Stimulated activated CD8-positive, alpha-beta memory T cell treated with anti-CD3 and anti-CD28 coated beads, Interleukin-4, amount 100 ng/mL, for 4 hours (primary cell): ENCODE results near the gene PDE4DIP.
A peak's percentile ranks its signal among the peaks of the same experiment; 100 is the strongest.
"Not testable (repeated sequence)": the region's sequence is repeated elsewhere in the genome, so short reads cannot be mapped to it uniquely, and the experiment has no call there.

ENCODE experiments used
- DNase-seq, 2 donors: peaks; one replicate each; pipeline ENCODE4 v3.0.0-alpha.2; 2020; ENCODE audit warnings: low read depth in 2 of 2, low spot score in 1 of 2

The PDE4DIP gene

DNA sequence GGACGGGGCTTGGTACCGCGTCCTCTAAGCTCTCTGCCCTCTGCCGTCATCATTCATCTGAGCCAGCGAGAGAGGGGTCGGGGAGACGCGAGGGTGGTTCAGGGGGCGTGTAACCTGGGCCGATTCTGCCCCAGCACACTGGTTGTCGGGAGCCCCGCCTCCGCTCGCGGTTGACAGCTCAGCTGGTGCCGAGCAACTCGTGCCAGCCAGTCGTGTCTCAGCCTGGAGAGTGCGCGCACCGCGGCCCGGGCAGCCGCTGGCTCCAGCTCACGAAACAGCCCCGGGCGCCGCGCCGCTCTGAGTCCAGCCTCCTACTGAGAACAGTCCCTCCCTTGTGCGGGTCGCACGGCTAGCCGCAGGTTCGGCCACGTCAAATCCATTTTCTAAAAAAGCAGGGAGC, at the start of gene PDE4DIP:
Gene PDE4DIP, plus strand, starts transcription at position 209 of the 400 bp plus-strand sequence. CDS start 347 bp downstream, outside the sequence.
- peak; percentile 8 to 70 for DNase-seq

- DNase-seq = not testable (repeated sequence)
Observed at GRCh38 chr1:148808268-148808928, 35.8 kb upstream of the PDE4DIP start.

- not testable (repeated sequence) for DNase-seq
Observed at GRCh38 chr1:148808929-148809283, 35.3 kb upstream of the PDE4DIP start.

DNA sequence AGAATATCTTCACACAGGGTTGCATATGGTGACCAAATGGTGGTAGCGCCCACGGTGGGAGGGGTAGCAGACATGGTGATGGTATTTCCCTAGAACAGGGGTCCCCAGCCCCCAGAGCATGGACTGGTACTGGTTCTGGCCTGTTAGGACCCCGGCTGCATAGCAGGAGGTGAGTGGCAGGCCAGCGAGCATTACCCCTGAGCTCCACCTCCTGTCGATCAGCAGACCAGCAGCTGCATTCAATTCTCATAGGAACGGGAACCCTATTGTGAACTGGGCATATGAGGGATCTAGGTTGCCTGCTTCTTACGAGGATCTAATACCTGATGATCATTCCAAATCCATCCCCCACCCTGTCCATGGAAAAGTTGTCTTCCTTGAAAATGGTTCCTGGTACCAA, 22.0 kb upstream of the PDE4DIP start:
- DNase-seq = not testable (repeated sequence)

DNA sequence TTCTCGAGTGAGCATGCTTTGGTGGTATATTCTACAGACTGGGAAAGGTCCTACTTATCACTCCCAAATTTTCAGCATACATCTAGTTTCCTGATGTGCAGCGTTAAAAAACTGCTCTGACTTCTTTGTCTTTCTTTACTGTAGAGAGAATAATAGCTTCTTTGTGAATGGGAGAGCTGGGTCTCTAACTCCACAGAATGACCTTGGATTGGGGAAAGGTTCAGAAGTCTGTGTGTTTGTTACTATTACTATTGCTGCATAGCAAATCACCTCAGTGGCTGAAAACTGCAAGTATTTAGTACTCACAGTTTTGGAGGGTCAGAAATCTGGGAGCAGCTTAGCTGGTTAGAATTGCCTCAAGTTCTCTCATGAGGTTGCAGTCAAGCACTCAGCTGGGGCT, 20.4 kb upstream of the PDE4DIP start:
- not testable (repeated sequence) for DNase-seq

- not testable (repeated sequence) for DNase-seq
Observed at GRCh38 chr1:148825029-148825428, 19.2 kb upstream of the PDE4DIP start.

GRCh38 chr1:148828531-148828930, 15.7 kb upstream of the PDE4DIP start:
- not testable (repeated sequence) for DNase-seq

DNA sequence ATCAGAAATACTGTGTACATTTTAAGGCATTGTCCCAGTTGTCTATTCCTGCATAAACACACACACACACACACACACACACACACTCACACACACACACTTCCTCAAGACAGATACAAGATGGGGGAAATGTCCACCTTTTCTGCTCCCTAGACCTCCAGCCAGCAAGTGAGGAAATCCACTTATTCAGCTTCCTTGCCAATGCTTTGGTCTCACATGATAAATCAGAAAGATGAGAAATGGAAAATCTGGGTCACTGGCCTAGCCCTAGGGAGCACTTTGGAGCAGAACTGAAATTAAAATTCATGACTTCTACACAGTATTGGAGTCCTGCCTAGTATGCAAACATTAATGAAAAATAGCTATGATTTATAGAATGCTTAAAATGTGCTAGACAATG, 15.3 kb upstream of the PDE4DIP start:
- DNase-seq = not testable (repeated sequence)

GRCh38 chr1:148829365-148829764, 14.9 kb upstream of the PDE4DIP start:
- DNase-seq = not testable (repeated sequence)

- DNase-seq = not testable (repeated sequence)
Observed at GRCh38 chr1:148841262-148841661, 3.0 kb upstream of the PDE4DIP start.

DNA sequence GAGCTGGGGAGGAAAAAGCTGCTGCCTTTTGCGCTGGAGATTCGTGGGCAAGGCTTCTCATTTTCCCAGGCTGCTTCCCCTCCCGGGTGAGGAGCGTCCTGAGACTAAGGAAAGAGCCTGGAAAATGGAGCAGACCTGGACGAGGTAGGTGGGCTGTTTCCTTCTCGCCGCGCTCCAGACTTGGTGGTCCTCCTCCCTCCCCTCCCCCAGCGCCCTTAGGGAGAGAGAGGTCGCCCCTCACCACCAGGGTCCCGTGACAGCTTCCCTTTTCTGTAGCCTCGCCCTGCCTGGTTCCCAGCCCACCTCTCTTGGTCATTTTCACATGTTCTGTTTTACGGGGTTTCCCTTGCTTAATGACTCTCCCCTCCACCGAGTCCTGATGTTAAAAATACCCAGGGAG, 423 bp downstream of the PDE4DIP start:
- DNase-seq = not testable (repeated sequence)

DNA sequence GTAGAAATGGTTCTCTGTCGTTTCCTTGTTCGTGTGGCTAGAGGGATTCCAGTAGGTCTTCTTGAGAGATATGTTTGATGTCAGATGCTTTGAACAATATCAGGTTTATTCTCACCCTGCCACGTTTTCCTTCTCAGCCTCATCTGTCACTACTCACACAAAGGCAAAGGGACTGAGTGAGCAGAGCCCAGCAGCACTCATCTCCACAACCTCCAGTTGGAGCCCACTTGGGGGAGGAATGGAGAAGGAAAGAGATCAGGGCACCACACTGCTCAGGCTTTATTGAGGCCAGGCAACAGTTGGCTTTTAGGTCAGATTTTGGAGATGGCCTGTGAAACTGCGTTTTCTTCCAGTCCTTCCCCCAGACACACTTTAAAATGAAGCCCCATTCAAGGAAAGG, 840 bp downstream of the PDE4DIP start:
- DNase-seq = not testable (repeated sequence)

DNA sequence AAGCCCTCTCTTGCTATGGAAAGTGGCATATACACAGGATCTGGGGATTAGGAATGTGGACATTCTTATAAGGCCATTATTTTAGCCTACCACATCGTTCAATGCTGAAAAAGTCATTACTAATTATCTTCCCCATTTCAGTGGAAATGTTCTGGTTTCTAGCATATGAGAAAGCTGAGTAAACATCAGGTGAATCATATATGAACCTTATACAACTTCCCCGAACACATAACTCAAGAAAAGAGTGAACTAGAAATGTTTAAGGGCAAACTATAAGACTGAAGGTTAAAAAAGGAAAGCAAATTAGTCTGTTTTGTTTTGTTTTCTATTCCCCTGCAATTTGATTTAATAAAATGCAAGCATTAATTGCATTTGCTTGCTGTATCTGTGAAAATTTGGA, 6.1 kb downstream of the PDE4DIP start:
- DNase-seq = not testable (repeated sequence)

DNA sequence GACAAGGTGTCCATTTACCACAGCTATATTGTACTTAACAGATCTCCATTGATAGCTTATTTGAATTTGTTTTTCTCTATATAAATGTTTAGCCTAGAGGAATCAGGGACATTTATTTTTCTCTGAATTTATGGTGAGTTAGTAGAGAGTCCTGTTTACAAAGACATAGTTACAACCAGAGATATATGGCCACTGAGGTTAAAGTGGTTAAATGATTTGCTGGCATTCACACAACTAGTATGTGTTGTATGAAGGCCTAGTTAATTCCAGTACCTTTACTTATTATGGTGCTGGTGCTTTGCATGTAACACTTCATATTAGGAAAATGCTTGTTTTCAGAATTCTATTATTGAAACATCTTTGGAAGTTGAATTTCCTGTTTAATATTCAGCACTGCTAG, 6.6 kb downstream of the PDE4DIP start:
- DNase-seq = not testable (repeated sequence)

- DNase-seq = not testable (repeated sequence)
Observed at GRCh38 chr1:148851684-148852083, 7.5 kb downstream of the PDE4DIP start.

GRCh38 chr1:148853363-148853762, 9.1 kb downstream of the PDE4DIP start:
- not testable (repeated sequence) for DNase-seq

GRCh38 chr1:148854063-148854462, 9.8 kb downstream of the PDE4DIP start:
- DNase-seq = not testable (repeated sequence)

DNA sequence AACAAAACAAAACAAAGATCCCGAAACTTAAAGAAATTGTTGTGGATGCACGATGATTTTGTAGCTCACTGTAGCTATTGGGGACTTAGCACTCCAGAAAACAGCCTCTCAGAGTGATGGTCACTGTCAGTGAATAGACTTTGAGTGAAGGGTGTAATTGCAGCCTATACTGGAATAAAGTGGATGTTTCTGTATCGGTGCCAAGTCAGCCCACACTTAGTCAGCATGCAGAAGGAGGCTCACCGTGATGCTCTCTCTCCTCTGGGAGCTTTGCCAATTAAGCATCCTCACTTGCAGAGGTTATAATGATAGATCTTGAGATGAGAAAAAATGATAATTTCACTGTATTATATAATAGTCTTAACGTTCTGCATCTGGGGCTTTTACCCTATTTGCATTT, 11.1 kb downstream of the PDE4DIP start:
- not testable (repeated sequence) for DNase-seq

- DNase-seq = not testable (repeated sequence)
Observed at GRCh38 chr1:148860049-148860448, 15.8 kb downstream of the PDE4DIP start.

DNA sequence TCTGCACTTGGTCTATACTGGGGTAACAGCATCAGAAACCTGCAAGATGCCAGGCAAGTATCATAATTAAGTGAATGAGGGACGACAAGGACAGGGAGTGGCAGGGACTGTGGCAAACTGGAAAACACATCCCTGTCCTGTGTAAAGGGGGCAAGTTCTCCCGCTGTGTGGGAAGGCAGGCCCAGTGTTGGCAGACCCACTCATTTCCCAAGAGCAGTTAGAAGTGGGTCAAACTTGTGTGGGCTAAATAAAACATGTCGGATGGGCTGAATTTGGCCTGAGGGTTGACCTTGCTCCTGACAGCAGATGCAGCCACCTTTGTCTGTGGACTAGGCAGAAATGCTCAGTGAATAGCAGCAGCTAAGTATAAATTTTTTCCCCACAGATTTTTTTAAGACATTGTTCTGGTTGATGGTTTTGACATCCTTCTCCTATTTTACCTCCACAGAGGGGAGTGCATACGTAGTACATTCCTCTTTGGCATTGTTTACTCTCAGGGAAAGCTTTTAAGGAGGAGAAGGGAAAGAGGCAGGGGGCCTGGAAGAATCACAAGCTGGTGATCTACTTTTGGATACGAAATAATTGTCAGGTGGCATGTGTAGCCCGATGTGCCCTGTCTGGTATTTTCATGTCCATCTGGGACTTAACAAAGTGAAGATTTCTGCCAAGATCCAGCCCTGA, 16.5 kb downstream of the PDE4DIP start:
- not testable (repeated sequence) for DNase-seq

- DNase-seq = not testable (repeated sequence)
Observed at GRCh38 chr1:148862590-148862989, 18.4 kb downstream of the PDE4DIP start.

GRCh38 chr1:148868924-148869633, 24.9 kb downstream of the PDE4DIP start:
- not testable (repeated sequence) for DNase-seq
